Fibroblast of lung (primary cell): ENCODE data around the gene CDKAL1.

ENCODE experiments used
- CTCF ChIP-seq, 2 donors: IDR thresholded peaks in 1 of 2; conservative IDR thresholded peaks in 1 of 2; 1 replicate in 1 of 2; 2 replicates in 1 of 2; pipeline ENCODE4 v1.5.1; 2011 to 2012; ENCODE audit warnings: low read length in 2 of 2, control low read depth in 1 of 2, inconsistent platforms in 1 of 2, low read depth in 1 of 2, mild to moderate bottlenecking in 1 of 2
- EZH2 ChIP-seq: IDR thresholded peaks from 2 replicates; pipeline ENCODE4 v1.5.1; 2012; ENCODE audit warnings: low read length, control low read depth, mild to moderate bottlenecking; ENCODE audit errors: missing control alignments

GRCh38 chr6:20845592-20845991 lies 311.3 kb downstream of the CDKAL1 start:
- no peak for TF ChIP-seq CTCF (conservative IDR thresholded peaks at IDR 0.05 in 1 of 2, IDR thresholded peaks at IDR 0.05 in 1 of 2; ENCODE audit: low read depth in 1 of 2, low read length in 2 of 2)
- no peak for TF ChIP-seq EZH2
